GM23338 (cell line): Measurements from ENCODE around the gene FHIT. TPM values are rescaled to one million over a fixed set of nuclear protein-coding genes. Genes with fewer than 3 reads are reported as not detected.

Experiments used
- ATAC-seq: fragments of 200-7000 bp; cut with Tn5 transposase; 3 replicates; pipeline ENCODE4 v1.9.1; 2020
- DNase-seq: peaks from one replicate; pipeline ENCODE4 v3.0.0-alpha.2; 2015; ENCODE audit warnings: low spot score
- H2AFZ ChIP-seq: fragments of 200-600 bp; sonication (generic); 2 replicates; pipeline ENCODE4 v1.8.0; 2016; ENCODE audit warnings: antibody characterized with exemption, mild to moderate bottlenecking, moderate library complexity
- H3F3A ChIP-seq: fragments of 200-600 bp; sonication (generic); replicated peaks from 2 replicates; pipeline ENCODE4 v1.8.0; 2017; ENCODE audit warnings: antibody characterized with exemption, mixed run types, low read depth
- H3K27ac ChIP-seq: fragments of 200-600 bp; sonication (generic); 2 replicates; pipeline ENCODE4 v1.6.1; 2016; ENCODE audit warnings: low read depth
- H3K27me3 ChIP-seq: fragments of 200-600 bp; sonication (generic); 2 replicates; pipeline ENCODE4 v1.8.0; 2016; ENCODE audit warnings: mild to moderate bottlenecking, mixed run types, moderate library complexity; ENCODE audit not compliant: insufficient read depth
- H3K36me3 ChIP-seq: fragments of 200-600 bp; sonication (generic); 2 replicates; pipeline ENCODE4 v1.8.0; 2016; ENCODE audit warnings: mild to moderate bottlenecking; ENCODE audit not compliant: insufficient read depth
- H3K4me1 ChIP-seq: fragments of 200-600 bp; sonication (generic); 2 replicates; pipeline ENCODE4 v1.8.0; 2016; ENCODE audit warnings: mild to moderate bottlenecking, moderate library complexity; ENCODE audit not compliant: insufficient read depth
- H3K4me2 ChIP-seq: fragments of 200-600 bp; sonication (generic); 2 replicates; pipeline ENCODE4 v1.7.1; 2017; ENCODE audit warnings: mixed run types
- H3K4me3 ChIP-seq: fragments of 200-600 bp; sonication (generic); 2 replicates; pipeline ENCODE4 v1.6.1; 2016; ENCODE audit warnings: mixed run types
- H3K79me2 ChIP-seq: fragments of 200-600 bp; sonication (generic); replicated peaks from 2 replicates; pipeline ENCODE4 v1.8.0; 2017; ENCODE audit warnings: mild to moderate bottlenecking; ENCODE audit not compliant: insufficient read depth
- H3K9me2 ChIP-seq: fragments of 200-600 bp; sonication (generic); 2 replicates; pipeline ENCODE4 v1.8.0; 2017; ENCODE audit not compliant: insufficient read depth
- H4K20me1 ChIP-seq: fragments of 200-600 bp; sonication (generic); replicated peaks from 2 replicates; pipeline ENCODE4 v1.8.0; 2017; ENCODE audit warnings: mild to moderate bottlenecking; ENCODE audit not compliant: insufficient read depth
- H3K27ac Mint-ChIP-seq: 2 replicates; pipeline ENCODE4 v1.8.0; 2020; ENCODE audit warnings: inconsistent platforms, mild to moderate bottlenecking, moderate library complexity, mixed read lengths
- H3K27me3 Mint-ChIP-seq: 3 replicates; pipeline ENCODE4 v1.8.0; 2022; ENCODE audit warnings: low read depth, mild to moderate bottlenecking, moderate library complexity, mixed read lengths, inconsistent platforms; ENCODE audit not compliant: insufficient read depth, poor library complexity
- H3K36me3 Mint-ChIP-seq: 3 replicates; pipeline ENCODE4 v1.8.0; 2021; ENCODE audit warnings: low read depth, mild to moderate bottlenecking, inconsistent platforms, moderate library complexity, mixed read lengths
- H3K4me1 Mint-ChIP-seq: 3 replicates; pipeline ENCODE4 v1.8.0; 2020; ENCODE audit warnings: mild to moderate bottlenecking, inconsistent platforms, mixed read lengths
- H3K4me3 Mint-ChIP-seq: 3 replicates; pipeline ENCODE4 v1.8.0; 2021; ENCODE audit warnings: moderate library complexity, mild to moderate bottlenecking, inconsistent platforms, mixed read lengths
- H3K9me3 Mint-ChIP-seq: 3 replicates; pipeline ENCODE4 v1.8.0; 2020; ENCODE audit warnings: moderate library complexity, mild to moderate bottlenecking, inconsistent platforms, mixed read lengths
- CREB1 ChIP-seq: fragments of 250-450 bp; sonication (Bioruptor Pico); IDR thresholded peaks from 2 replicates; pipeline ENCODE4 v1.5.0; 2020; ENCODE audit warnings: low read depth, mild to moderate bottlenecking, moderate library complexity
- ETS1 ChIP-seq: IDR thresholded peaks from 2 replicates; pipeline ENCODE4 v1.6.1; 2016; ENCODE audit warnings: antibody characterized with exemption
- JUNB ChIP-seq: IDR thresholded peaks from one replicate; pipeline ENCODE4 v1.6.1; 2016; ENCODE audit warnings: antibody characterized with exemption; ENCODE audit not compliant: unreplicated experiment
- NANOG ChIP-seq: IDR thresholded peaks from 2 replicates; pipeline ENCODE4 v1.6.1; 2016; ENCODE audit warnings: antibody characterized with exemption, borderline replicate concordance
- POLR2AphosphoS5 ChIP-seq: IDR thresholded peaks from 2 replicates; pipeline ENCODE4 v1.6.1; 2016; ENCODE audit warnings: antibody characterized with exemption, low read depth
- STAT1 ChIP-seq: IDR thresholded peaks from one replicate; pipeline ENCODE4 v1.6.1; 2016; ENCODE audit warnings: antibody characterized with exemption; ENCODE audit not compliant: unreplicated experiment
- ZNF114 ChIP-seq: fragments of 250-450 bp; sonication (Bioruptor Pico); IDR thresholded peaks from 2 replicates; pipeline ENCODE4 v1.5.0; 2020; ENCODE audit warnings: mild to moderate bottlenecking, moderate library complexity
- ZNF331 ChIP-seq: fragments of 250-450 bp; sonication (Bioruptor Pico); IDR thresholded peaks from 2 replicates; pipeline ENCODE4 v1.5.0; 2020; ENCODE audit warnings: low read depth, mild to moderate bottlenecking, moderate library complexity
- ZNF462 ChIP-seq: fragments of 250-450 bp; sonication (Bioruptor Pico); IDR thresholded peaks from 2 replicates; pipeline ENCODE4 v1.5.0; 2020; ENCODE audit warnings: mild to moderate bottlenecking, moderate library complexity
- polyA plus RNA-seq: library from polyadenylated mRNA; unstranded; fragments of >200 nt; fragmentation: Nextera tagmentation; extraction: Ambion mirVana; gene quantifications from 2 replicates; pipeline ENCODE4 v1.2.1, GENCODE V29; 2016
- total RNA-seq: library from RNA; depleted of rRNA; stranded (reverse); fragments of >200 nt; shearing (Covaris generic); gene quantifications from 2 replicates; pipeline ENCODE4 v1.2.3, GENCODE V29; 2014
- TF ChIP-seq, protein P1 (sequence below), 2 experiments: fragments of 200-600 bp in 1 of 2; sonication (generic) in 1 of 2; conservative IDR thresholded peaks; 2 replicates each; pipeline versions ENCODE4 v1.5.1 to v1.6.1; 2016 to 2017; ENCODE audit warnings: antibody characterized with exemption in 2 of 2, low read depth in 2 of 2, mild to moderate bottlenecking in 2 of 2, moderate library complexity in 1 of 2

Gene FHIT
- total and polyA plus RNA-seq, 2 experiments from 2014 or later = 3.0 to 8.3 TPM

GRCh38 chr3:59758672-59759071 is 1492.6 kb downstream of the FHIT start:
- H3K27ac Mint-ChIP-seq = no peak overlapping the region
- Histone ChIP-seq H2AFZ (no peak overlapping the region), H3K27ac (no peak overlapping the region), H3K27me3 (no peaks in the 10 kb centered on the region), H3K4me3 (no peak overlapping the region), H3K4me1 (peaks cover 16% of the 10 kb centered on the region), H3F3A (no peaks in the 10 kb centered on the region), H3K36me3 (no peaks in the 10 kb centered on the region), H3K9me2 (no peaks in the 10 kb centered on the region; the same call in 1 of the 2 replicates), H3K79me2 (no peaks in the 10 kb centered on the region), H4K20me1 (no peaks in the 10 kb centered on the region), H3K4me2 (no peak overlapping the region)
- ATAC-seq = no peak
- no peak for DNase-seq
- peaks cover 2% of the 10 kb centered on the region for H3K27me3 Mint-ChIP-seq
- no peak for TF ChIP-seq ZNF462 (CRISPR knock-in tag)
- TF ChIP-seq CREB1 = no peak
- no peak for TF ChIP-seq ZNF114 (CRISPR knock-in tag)
- no peak for TF ChIP-seq NANOG
- TF ChIP-seq POLR2AphosphoS5 = no peak
- no peak for TF ChIP-seq ZNF331
- TF ChIP-seq, protein P1, sequence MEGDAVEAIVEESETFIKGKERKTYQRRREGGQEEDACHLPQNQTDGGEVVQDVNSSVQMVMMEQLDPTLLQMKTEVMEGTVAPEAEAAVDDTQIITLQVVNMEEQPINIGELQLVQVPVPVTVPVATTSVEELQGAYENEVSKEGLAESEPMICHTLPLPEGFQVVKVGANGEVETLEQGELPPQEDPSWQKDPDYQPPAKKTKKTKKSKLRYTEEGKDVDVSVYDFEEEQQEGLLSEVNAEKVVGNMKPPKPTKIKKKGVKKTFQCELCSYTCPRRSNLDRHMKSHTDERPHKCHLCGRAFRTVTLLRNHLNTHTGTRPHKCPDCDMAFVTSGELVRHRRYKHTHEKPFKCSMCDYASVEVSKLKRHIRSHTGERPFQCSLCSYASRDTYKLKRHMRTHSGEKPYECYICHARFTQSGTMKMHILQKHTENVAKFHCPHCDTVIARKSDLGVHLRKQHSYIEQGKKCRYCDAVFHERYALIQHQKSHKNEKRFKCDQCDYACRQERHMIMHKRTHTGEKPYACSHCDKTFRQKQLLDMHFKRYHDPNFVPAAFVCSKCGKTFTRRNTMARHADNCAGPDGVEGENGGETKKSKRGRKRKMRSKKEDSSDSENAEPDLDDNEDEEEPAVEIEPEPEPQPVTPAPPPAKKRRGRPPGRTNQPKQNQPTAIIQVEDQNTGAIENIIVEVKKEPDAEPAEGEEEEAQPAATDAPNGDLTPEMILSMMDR (conservative IDR thresholded peaks at IDR 0.05; ENCODE audit: low read depth in 2 of 2) = no peak
- TF ChIP-seq JUNB = no peak
- TF ChIP-seq ETS1 = no peak
- no peak for TF ChIP-seq STAT1
- peaks cover 37% of the 10 kb centered on the region for H3K4me1 Mint-ChIP-seq
- H3K4me3 Mint-ChIP-seq = no peak overlapping the region
- no peaks in the 10 kb centered on the region for H3K9me3 Mint-ChIP-seq
- no peaks in the 10 kb centered on the region for H3K36me3 Mint-ChIP-seq
